Retinal pigment epithelial cell (primary cell): Measurements from ENCODE around the gene BCO2.

Experiments used
- DNase-seq: peaks from one replicate; pipeline ENCODE4 v3.0.0-alpha.2; 2010; ENCODE audit warnings: low read depth
- H3K4me3 ChIP-seq: 2 replicates; pipeline ENCODE4 v1.5.1; 2011; ENCODE audit warnings: mild to moderate bottlenecking, low read length, control low read depth, moderate library complexity
- TF ChIP-seq, protein P1 (sequence below): conservative IDR thresholded peaks from 2 replicates; pipeline ENCODE4 v1.5.1; 2011; ENCODE audit warnings: low read depth, low read length, control low read depth, inconsistent platforms

BCO2 gene

DNA sequence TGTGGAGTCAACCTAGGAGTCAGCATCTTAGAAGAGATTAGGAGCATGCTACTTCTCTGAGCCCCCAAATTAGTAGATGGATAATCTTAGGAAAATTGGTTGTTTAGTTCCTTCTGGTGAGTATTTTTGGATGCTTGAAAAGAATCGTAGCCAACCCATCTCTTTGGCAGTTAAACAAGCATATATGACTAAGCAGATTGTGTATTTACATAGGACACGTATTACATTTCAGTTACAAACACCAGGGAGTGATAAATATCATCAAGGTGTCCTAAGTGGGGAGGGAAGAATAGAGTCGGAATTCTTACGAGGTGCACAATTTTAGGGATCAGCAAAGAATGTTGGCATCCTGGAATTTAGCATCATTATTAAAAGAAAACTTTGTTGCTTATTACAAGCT lies 71.9 kb downstream of the BCO2 start:
- TF ChIP-seq, protein P1, sequence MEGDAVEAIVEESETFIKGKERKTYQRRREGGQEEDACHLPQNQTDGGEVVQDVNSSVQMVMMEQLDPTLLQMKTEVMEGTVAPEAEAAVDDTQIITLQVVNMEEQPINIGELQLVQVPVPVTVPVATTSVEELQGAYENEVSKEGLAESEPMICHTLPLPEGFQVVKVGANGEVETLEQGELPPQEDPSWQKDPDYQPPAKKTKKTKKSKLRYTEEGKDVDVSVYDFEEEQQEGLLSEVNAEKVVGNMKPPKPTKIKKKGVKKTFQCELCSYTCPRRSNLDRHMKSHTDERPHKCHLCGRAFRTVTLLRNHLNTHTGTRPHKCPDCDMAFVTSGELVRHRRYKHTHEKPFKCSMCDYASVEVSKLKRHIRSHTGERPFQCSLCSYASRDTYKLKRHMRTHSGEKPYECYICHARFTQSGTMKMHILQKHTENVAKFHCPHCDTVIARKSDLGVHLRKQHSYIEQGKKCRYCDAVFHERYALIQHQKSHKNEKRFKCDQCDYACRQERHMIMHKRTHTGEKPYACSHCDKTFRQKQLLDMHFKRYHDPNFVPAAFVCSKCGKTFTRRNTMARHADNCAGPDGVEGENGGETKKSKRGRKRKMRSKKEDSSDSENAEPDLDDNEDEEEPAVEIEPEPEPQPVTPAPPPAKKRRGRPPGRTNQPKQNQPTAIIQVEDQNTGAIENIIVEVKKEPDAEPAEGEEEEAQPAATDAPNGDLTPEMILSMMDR, result no peak
- no peak overlapping the region for H3K4me3 ChIP-seq
- DNase-seq, result no peak

DNA sequence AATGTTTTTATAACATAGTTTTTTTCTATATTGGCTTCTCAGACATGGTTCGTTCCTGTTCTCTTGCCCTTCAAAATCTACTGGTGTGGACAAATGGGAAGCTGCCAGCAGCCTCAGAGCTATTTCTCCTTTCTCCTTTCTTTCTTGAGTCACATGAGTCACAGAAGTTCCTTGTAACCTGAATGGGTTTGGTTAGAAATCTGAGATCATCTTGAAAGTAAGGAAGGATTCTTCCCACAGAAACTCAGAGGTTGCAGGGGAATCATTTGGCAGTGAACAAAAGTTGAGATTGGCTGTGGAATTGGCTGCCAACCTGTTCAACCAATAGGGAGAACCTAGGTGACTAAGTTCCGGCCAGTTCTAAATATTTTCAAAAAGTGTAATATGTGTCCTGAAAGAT lies 72.9 kb downstream of the BCO2 start:
- DNase-seq, result no peak
- no peak overlapping the region for H3K4me3 ChIP-seq
- TF ChIP-seq, protein P1, result no peak

DNA sequence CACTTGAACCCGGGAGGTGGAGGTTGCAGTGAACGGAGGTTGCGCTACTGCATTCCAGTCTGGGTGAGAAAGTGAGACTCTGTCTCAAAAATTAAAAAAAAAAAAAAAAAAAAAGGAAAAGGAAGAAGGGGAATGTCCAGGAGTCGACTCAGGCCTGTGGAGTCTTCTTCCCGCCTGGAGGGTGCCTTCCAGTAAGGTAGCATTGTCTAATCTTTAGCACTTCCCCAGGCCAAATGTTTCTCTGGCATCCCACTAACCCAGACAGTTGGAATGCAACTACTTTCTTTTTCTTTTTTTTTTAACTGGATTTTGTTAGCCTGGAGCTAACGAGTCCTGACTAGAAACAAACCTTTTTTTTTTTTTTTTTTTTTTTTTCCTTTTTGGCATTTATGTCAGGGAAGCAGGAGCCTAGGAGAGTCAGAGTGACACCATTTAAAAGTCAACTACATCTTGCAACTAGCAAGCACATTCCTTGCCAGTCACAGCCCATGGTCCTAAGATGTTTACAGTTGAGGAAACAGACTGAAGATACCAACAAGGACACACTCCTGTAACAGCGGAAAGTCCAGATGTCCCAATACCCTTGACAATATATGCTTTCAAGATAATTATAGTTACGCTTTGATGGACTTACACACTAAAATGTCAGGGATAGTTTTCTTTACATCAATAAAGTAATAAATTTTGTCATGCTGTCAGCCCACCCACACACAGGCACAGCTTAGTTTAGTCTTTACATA lies 74.7 kb downstream of the BCO2 start:
- no peak overlapping the region for H3K4me3 ChIP-seq
- DNase-seq, result no peak
- TF ChIP-seq, protein P1, result no peak

DNA sequence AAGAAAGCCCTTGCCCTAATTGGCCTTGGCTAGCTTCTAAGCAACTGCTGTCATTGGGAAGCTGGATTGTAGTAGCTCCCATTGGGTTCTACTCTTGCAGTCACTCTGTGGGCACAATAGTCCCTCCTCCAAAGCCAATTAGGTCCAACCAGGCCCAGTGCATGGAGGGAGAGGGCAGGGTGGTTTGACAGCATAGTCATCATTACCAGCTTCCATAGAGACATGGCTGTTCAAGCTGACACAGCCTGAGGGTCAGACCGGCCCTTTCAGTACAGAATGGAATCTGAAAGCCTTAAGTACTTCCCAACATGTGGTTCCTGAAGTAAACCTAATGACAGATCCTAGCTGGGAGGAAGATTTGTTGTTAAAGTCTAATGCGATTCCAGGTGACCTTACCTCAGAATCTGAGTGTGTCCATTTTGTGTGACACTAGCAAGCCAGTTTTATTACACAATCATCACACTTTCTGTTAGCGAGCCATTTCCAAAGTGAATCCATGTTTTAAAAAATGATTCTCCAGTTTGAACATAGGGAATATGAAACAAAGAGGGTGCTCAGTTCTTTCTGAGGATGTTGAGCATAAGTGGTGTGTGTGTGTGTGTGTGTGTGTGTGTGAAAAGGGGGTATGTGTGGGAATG lies 78.4 kb downstream of the BCO2 start:
- DNase-seq, result no peak
- TF ChIP-seq, protein P1, result no peak
- no peak overlapping the region for H3K4me3 ChIP-seq

DNA sequence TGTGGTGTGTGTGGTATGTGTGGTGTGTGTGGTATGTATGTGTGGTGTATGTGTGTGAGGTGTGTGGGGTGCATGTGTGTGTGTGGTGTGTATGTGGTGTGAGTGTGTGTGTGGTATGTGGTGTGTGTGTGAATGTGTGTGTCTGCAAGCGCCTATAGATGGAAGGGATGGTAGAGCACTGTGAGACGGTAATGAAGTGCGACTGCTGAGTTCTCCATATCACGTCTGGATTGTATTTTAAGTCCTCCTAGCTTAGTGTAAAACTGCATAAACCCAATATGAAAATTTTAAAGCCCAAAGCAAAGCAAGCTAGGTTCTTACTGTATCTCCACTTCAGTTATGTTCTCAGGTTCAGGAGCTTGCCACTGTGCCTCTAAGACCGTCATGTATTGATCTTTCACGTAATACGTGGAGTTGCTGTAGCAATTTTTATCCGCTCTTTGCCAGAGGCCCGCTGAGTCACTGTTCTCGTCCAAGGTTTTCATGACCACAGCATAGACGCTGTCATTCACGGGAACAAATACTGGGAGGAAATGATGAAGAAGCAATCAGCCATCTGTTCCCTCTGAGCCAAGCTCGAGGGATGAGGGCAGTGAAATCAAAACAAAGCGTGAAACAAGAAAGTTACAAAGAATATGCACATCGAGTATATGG lies 79.9 kb downstream of the BCO2 start:
- TF ChIP-seq, protein P1, result no peak
- DNase-seq, result no peak
- H3K4me3 ChIP-seq, result no peak overlapping the region

DNA sequence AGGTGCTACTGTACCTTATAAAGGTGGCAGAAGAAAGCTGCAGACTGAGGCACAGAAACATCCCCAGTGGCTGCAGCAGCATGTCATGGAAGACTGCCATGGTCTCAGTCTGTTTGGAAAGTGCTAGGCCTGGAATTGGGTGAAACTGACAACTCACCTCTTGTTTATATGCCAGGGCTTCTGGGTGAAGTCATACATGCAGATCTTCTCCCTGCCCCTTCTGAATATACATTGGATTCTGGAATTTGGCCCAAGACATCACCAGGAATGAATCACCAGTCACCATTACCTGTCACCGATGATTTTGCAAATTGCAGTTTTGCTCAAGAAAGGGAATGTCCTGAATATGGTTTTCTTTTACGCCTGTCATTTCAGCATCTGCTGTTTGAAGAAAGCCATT lies 85.2 kb downstream of the BCO2 start, which contains the start of gene PLET1:
Gene PLET1 (minus strand): TSS at position 371 of the 400 bp plus-strand sequence. CDS start 271 bp downstream, at position 100.
- H3K4me3 ChIP-seq, result no peak within 1 kb of the TSS
- DNase-seq, result no peak
- TF ChIP-seq, protein P1, result no peak
